ENCODE results near the gene IGIP.
A peak's percentile ranks its signal among the peaks of the same experiment; 100 is the strongest.

IGIP gene

GRCh38 chr5:140145256-140145655, 19.5 kb downstream of the IGIP start:
- no peak for DNase-seq (ENCODE audit: low read depth, low spot score)
- TF ChIP-seq, protein P1, sequence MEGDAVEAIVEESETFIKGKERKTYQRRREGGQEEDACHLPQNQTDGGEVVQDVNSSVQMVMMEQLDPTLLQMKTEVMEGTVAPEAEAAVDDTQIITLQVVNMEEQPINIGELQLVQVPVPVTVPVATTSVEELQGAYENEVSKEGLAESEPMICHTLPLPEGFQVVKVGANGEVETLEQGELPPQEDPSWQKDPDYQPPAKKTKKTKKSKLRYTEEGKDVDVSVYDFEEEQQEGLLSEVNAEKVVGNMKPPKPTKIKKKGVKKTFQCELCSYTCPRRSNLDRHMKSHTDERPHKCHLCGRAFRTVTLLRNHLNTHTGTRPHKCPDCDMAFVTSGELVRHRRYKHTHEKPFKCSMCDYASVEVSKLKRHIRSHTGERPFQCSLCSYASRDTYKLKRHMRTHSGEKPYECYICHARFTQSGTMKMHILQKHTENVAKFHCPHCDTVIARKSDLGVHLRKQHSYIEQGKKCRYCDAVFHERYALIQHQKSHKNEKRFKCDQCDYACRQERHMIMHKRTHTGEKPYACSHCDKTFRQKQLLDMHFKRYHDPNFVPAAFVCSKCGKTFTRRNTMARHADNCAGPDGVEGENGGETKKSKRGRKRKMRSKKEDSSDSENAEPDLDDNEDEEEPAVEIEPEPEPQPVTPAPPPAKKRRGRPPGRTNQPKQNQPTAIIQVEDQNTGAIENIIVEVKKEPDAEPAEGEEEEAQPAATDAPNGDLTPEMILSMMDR (IDR thresholded peaks at IDR 0.05; ENCODE audit: low read depth, low read length): no peak
- in situ Hi-C loops (cut with HindIII; ENCODE audit: low sequenced_read_pairs): no loop called here
- no peak overlapping the region for H3K4me3 ChIP-seq (ENCODE audit: low read depth, low read length)

GRCh38 chr5:140145818-140146522, 20.2 kb downstream of the IGIP start:
- peak; percentile 60 for DNase-seq (ENCODE audit: low read depth, low spot score)
- TF ChIP-seq, protein P1 (IDR thresholded peaks at IDR 0.05; ENCODE audit: low read depth, low read length): peak; percentile 43
- in situ Hi-C loops (cut with HindIII; ENCODE audit: low sequenced_read_pairs): no loop called here
- H3K4me3 ChIP-seq (ENCODE audit: low read depth, low read length): peak overlapping the region; percentile 29

DNA sequence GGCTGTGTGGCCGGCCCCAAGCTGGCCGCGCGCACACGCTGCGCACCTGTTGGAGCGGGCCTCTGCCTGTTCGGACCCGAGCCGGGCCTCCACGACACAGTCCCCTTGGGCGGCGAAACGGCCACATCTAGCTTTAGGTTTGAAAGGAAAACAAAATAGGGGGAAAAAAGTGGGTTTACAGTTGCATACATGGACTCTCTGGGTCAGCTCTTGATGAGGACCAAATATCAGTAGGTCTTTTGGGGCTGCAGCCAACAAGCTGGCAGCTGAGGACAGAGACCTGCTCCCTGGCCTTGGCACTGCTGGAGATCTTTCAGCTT, 20.7 kb downstream of the IGIP start:
- H3K4me3 ChIP-seq (ENCODE audit: low read depth, low read length): no peak overlapping the region
- in situ Hi-C loops (cut with HindIII; ENCODE audit: low sequenced_read_pairs): no loop called here
- DNase-seq (ENCODE audit: low read depth, low spot score): no peak
- TF ChIP-seq, protein P1 (IDR thresholded peaks at IDR 0.05; ENCODE audit: low read depth, low read length): no peak

- TF ChIP-seq, protein P1 (IDR thresholded peaks at IDR 0.05; ENCODE audit: low read depth, low read length): no peak
- no peak overlapping the region for H3K4me3 ChIP-seq (ENCODE audit: low read depth, low read length)
- DNase-seq (ENCODE audit: low read depth, low spot score): no peak
- in situ Hi-C loops (cut with HindIII; ENCODE audit: low sequenced_read_pairs): no loop called here
Measured at GRCh38 chr5:140147460-140147859, 21.7 kb downstream of the IGIP start.

DNA sequence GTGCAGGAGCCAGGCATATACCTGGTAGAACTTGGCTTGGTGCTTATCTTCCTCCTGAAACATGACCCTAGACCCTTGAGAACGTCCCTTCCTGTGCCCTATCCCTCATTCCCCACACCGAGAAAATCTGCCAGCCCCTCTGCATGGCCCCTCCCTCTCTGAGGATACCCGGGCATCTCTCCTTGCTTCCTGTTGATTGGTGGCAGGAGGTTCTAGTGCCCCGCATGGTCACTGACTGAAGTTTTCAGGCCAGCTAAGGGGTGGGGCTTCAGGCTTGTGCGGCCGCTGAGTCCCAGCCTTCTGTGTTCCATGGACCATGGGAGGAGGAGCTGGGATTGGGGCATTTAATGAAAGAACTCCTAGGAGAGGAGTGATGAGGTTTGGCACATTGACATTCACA, 22.8 kb downstream of the IGIP start:
- TF ChIP-seq, protein P1 (IDR thresholded peaks at IDR 0.05; ENCODE audit: low read depth, low read length): no peak
- DNase-seq (ENCODE audit: low read depth, low spot score): no peak
- in situ Hi-C loops (cut with HindIII; ENCODE audit: low sequenced_read_pairs): no loop called here
- no peak overlapping the region for H3K4me3 ChIP-seq (ENCODE audit: low read depth, low read length)

DNA sequence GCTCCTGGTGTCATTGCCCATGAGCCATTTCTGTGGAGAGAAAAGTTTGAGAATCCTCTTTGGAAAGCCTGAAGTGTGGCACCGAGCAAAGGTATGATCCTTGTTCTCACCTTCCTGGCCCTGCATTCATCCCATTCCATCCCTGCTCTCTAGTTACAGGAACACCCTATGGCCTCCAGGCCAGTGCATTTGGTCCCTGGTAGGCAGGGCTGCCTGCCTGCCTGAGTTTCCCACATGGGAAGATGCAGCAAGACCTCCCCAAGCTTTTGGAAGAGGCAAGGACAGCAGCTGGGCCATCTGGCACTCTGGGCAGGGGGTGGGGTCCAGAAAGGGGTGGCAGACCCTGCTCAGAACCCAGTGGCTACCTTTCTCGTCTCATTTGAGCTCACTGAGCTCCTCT, 24.5 kb downstream of the IGIP start:
- TF ChIP-seq, protein P1 (IDR thresholded peaks at IDR 0.05; ENCODE audit: low read depth, low read length): no peak
- no peak for DNase-seq (ENCODE audit: low read depth, low spot score)
- in situ Hi-C loops (cut with HindIII; ENCODE audit: low sequenced_read_pairs): loop anchor here (25.0 kb wide), 1 partner anchor 88 kb away; no protein-coding TSS in a partner anchor
- H3K4me3 ChIP-seq (ENCODE audit: low read depth, low read length): no peak overlapping the region

Measured in astrocyte of the spinal cord (primary cell).